Loucy (cell line): ENCODE measurements around the gene DGUOK.

Experiments
- H2AFZ ChIP-seq: fragments of 200-600 bp; sonication (generic); 2 replicates; pipeline ENCODE4 v1.6.0; 2016; ENCODE audit warnings: antibody characterized with exemption, mild to moderate bottlenecking, low read length, moderate library complexity
- H3F3A ChIP-seq: fragments of 200-600 bp; 2 replicates; pipeline ENCODE4 v1.6.0; 2016; ENCODE audit warnings: antibody characterized with exemption, low read depth, mild to moderate bottlenecking
- H3K27me3 ChIP-seq: fragments of 200-600 bp; sonication (generic); 2 replicates; pipeline ENCODE4 v1.6.1; 2014; ENCODE audit warnings: low read length, mild to moderate bottlenecking; ENCODE audit not compliant: insufficient read depth, poor library complexity, severe bottlenecking
- H3K36me3 ChIP-seq: fragments of 200-600 bp; sonication (generic); 2 replicates; pipeline ENCODE4 v1.6.1; 2016; ENCODE audit warnings: low read length; ENCODE audit not compliant: insufficient read depth
- H3K4me1 ChIP-seq: fragments of 200-600 bp; sonication (generic); 2 replicates; pipeline ENCODE4 v1.5.1; 2014; ENCODE audit warnings: low read length, mild to moderate bottlenecking; ENCODE audit not compliant: insufficient read depth, poor library complexity, severe bottlenecking
- H3K4me2 ChIP-seq: fragments of 200-600 bp; sonication (generic); 2 replicates; pipeline ENCODE4 v1.6.0; 2014; ENCODE audit warnings: antibody characterized with exemption, low read length, low read depth, mild to moderate bottlenecking; ENCODE audit not compliant: poor library complexity, severe bottlenecking
- H3K4me3 ChIP-seq: fragments of 200-600 bp; sonication (generic); 2 replicates; pipeline ENCODE4 v1.5.1; 2014; ENCODE audit warnings: low read length, mild to moderate bottlenecking, mixed read lengths; ENCODE audit not compliant: poor library complexity, severe bottlenecking
- H3K79me2 ChIP-seq: fragments of 200-600 bp; sonication (generic); 2 replicates; pipeline ENCODE4 v1.6.1; 2014; ENCODE audit warnings: low read length; ENCODE audit not compliant: insufficient read depth
- H3K9ac ChIP-seq: fragments of 200-600 bp; sonication (generic); 2 replicates; pipeline ENCODE4 v1.6.0; 2014; ENCODE audit warnings: mild to moderate bottlenecking, low read depth, low read length, moderate library complexity; ENCODE audit not compliant: poor library complexity, severe bottlenecking
- H3K9me2 ChIP-seq: fragments of 200-600 bp; sonication (generic); replicated peaks from 2 replicates; pipeline ENCODE4 v1.6.1; 2016; ENCODE audit warnings: low read depth, low read length, mixed read lengths
- H3K9me3 ChIP-seq: fragments of 200-600 bp; sonication (generic); 2 replicates; pipeline ENCODE4 v1.6.1; 2014; ENCODE audit warnings: mild to moderate bottlenecking, antibody characterized with exemption, low read length, low read depth; ENCODE audit not compliant: insufficient read depth
- H4K20me1 ChIP-seq: fragments of 200-600 bp; sonication (generic); 2 replicates; pipeline ENCODE4 v1.6.0; 2014; ENCODE audit warnings: antibody characterized with exemption, low read length, mild to moderate bottlenecking; ENCODE audit not compliant: insufficient read depth, poor library complexity, severe bottlenecking
- CTCF ChIP-seq: fragments of 200-600 bp; sonication (generic); conservative IDR thresholded peaks from 2 replicates; pipeline ENCODE4 v1.5.1; 2014; ENCODE audit warnings: mild to moderate bottlenecking, antibody characterized with exemption, low read length
- EZH2phosphoT487 ChIP-seq: fragments of 200-600 bp; IDR thresholded peaks from 2 replicates; pipeline ENCODE4 v1.6.1; 2018; ENCODE audit warnings: antibody characterized with exemption, mild to moderate bottlenecking, moderate library complexity, borderline replicate concordance

The DGUOK gene

GRCh38 chr2:73889206-73889605, 37.5 kb upstream of the DGUOK start:
- TF ChIP-seq CTCF = no peak
- no peak for TF ChIP-seq EZH2phosphoT487
- Histone ChIP-seq H3K4me1 (peaks cover 7% of the 10 kb centered on the region), H3K4me2 (no peak overlapping the region), H3K27me3 (no peaks in the 10 kb centered on the region), H3F3A (no peaks in the 10 kb centered on the region), H3K9me3 (no peaks in the 10 kb centered on the region), H3K79me2 (no peaks in the 10 kb centered on the region), H3K9me2 (no peaks in the 10 kb centered on the region), H2AFZ (no peak overlapping the region), H3K4me3 (no peak overlapping the region), H3K36me3 (no peaks in the 10 kb centered on the region), H4K20me1 (no peaks in the 10 kb centered on the region), H3K9ac (no peak overlapping the region)

- Histone ChIP-seq H4K20me1 (no peaks in the 10 kb centered on the region), H2AFZ (no peak overlapping the region), H3K4me2 (no peak overlapping the region)
These were observed 36.2 kb upstream of the DGUOK start for GRCh38 chr2:73890301-73891092.

GRCh38 chr2:73891276-73891901, 35.3 kb upstream of the DGUOK start:
- Histone ChIP-seq H3K4me1 (peaks cover 14% of the 10 kb centered on the region), H3K4me2 (no peak overlapping the region), H3K9ac (no peak overlapping the region), H3K27me3 (no peaks in the 10 kb centered on the region), H3K9me3 (no peaks in the 10 kb centered on the region), H4K20me1 (no peaks in the 10 kb centered on the region), H3K4me3 (no peak overlapping the region), H2AFZ (no peak overlapping the region), H3K9me2 (no peaks in the 10 kb centered on the region), H3K79me2 (no peaks in the 10 kb centered on the region), H3F3A (peaks cover 2% of the 10 kb centered on the region; the same call in 1 of the 2 replicates), H3K36me3 (no peaks in the 10 kb centered on the region)
- no peak for TF ChIP-seq EZH2phosphoT487
- TF ChIP-seq CTCF = no peak

More at GRCh38 chr2:73890301-73891092, 36.2 kb upstream of the DGUOK start:
- H3K27me3 ChIP-seq = no peaks in the 10 kb centered on the region
- no peak overlapping the region for H3K4me3 ChIP-seq
- H3K9ac ChIP-seq = no peak overlapping the region
- no peaks in the 10 kb centered on the region for H3K79me2 ChIP-seq
- peaks cover 7% of the 10 kb centered on the region for H3K4me1 ChIP-seq
- no peaks in the 10 kb centered on the region for H3K9me2 ChIP-seq
- TF ChIP-seq EZH2phosphoT487 (no peak), CTCF (no peak)
- H3K36me3 ChIP-seq = no peaks in the 10 kb centered on the region
- no peaks in the 10 kb centered on the region for H3F3A ChIP-seq
- H3K9me3 ChIP-seq = no peaks in the 10 kb centered on the region
